ENCODE measurements around the gene FETUB. TPM values are rescaled to one million over a fixed set of nuclear protein-coding genes. Genes with fewer than 3 reads are reported as not detected.

Gene FETUB
- total RNA-seq, 1 donor from 2014 or later, result not detected

DNA sequence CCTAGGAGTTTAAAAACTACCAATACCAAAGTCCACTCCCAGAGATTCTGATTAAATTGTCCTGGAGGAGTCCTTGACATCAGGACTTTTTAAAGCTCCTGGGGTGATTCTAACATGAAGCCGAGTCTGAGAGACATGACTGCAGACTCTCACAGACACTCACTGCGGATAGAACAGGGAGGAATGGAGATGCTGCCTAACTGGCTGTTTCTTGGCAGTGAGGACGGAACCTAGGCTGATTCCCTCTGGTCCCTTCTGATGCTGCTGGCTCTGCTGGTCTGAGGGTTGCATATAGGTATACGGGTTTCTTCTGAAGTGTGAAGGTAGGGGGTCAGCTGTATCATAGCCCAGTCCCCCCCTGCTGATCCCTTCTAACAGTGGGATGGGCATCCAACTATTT, 24.3 kb downstream of the FETUB start:
- no peak overlapping the region for H3K27ac Mint-ChIP-seq
- H3K9me3 Mint-ChIP-seq, result no peaks in the 10 kb centered on the region
- peaks cover 23% of the 10 kb centered on the region for H3K27me3 Mint-ChIP-seq
- TF ChIP-seq CTCF (conservative IDR thresholded peaks at IDR 0.05), result no peak
- H3K36me3 Mint-ChIP-seq, result no peaks in the 10 kb centered on the region
- H3K4me1 Mint-ChIP-seq (ENCODE audit: unreplicated experiment), result peaks cover 11% of the 10 kb centered on the region
- no peak for DNase-seq (ENCODE audit: extremely low spot score, unreplicated experiment)
- no peak overlapping the region for H3K4me3 Mint-ChIP-seq

- DNase-seq (ENCODE audit: extremely low spot score, unreplicated experiment), result no peak
- H3K4me3 Mint-ChIP-seq, result no peak within 1 kb of the TSS
- no peaks in the 10 kb centered on the region for H3K36me3 Mint-ChIP-seq
- TF ChIP-seq CTCF (conservative IDR thresholded peaks at IDR 0.05), result no peak
- peaks cover 26% of the 10 kb centered on the region for H3K27me3 Mint-ChIP-seq
- peaks cover 11% of the 10 kb centered on the region for H3K4me1 Mint-ChIP-seq (ENCODE audit: unreplicated experiment)
- no peaks in the 10 kb centered on the region for H3K9me3 Mint-ChIP-seq
- no peak within 1 kb of the TSS for H3K27ac Mint-ChIP-seq
Observed at GRCh38 chr3:186665625-186666188, 25.5 kb downstream of the FETUB start, which contains the start of gene HRG. HRG (plus strand) TSS chr3:186666014; CDS start chr3:186666032, 18 bp downstream.

- H3K27ac Mint-ChIP-seq, result no peak overlapping the region
- peaks cover 9% of the 10 kb centered on the region for H3K4me1 Mint-ChIP-seq (ENCODE audit: unreplicated experiment)
- peaks cover 26% of the 10 kb centered on the region for H3K27me3 Mint-ChIP-seq
- H3K9me3 Mint-ChIP-seq, result no peaks in the 10 kb centered on the region
- TF ChIP-seq CTCF (conservative IDR thresholded peaks at IDR 0.05), result no peak
- H3K36me3 Mint-ChIP-seq, result no peaks in the 10 kb centered on the region
- no peak for DNase-seq (ENCODE audit: extremely low spot score, unreplicated experiment)
- no peak overlapping the region for H3K4me3 Mint-ChIP-seq
Observed at GRCh38 chr3:186668426-186668825, 28.2 kb downstream of the FETUB start.

GRCh38 chr3:186669378-186670084, 29.3 kb downstream of the FETUB start:
- no peak for DNase-seq (ENCODE audit: extremely low spot score, unreplicated experiment)
- no peak overlapping the region for H3K4me3 Mint-ChIP-seq
- H3K9me3 Mint-ChIP-seq, result no peaks in the 10 kb centered on the region
- no peak overlapping the region for H3K27ac Mint-ChIP-seq
- no peaks in the 10 kb centered on the region for H3K36me3 Mint-ChIP-seq
- TF ChIP-seq CTCF (conservative IDR thresholded peaks at IDR 0.05), result no peak
- H3K27me3 Mint-ChIP-seq, result peaks cover 24% of the 10 kb centered on the region
- H3K4me1 Mint-ChIP-seq (ENCODE audit: unreplicated experiment), result peaks cover 4% of the 10 kb centered on the region

DNA sequence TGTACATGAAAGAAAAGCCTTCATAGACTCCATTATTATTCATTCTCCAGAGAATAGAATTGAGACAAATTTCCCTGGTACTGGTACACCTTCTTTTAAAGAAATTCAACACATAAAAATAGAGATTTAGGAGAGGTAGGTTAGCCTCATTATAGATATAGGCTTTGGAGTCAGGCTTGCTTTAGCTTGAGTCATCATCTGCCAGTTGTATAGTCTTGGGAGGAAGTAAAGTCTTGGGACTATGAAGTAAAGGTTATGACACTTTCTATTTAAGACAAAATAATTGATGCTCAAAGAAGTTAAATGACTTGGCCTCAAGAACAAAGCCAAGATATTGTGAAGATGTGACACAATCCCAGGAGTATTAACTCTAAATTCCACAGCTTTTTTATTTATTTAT, 30.0 kb downstream of the FETUB start:
- H3K36me3 Mint-ChIP-seq, result no peaks in the 10 kb centered on the region
- no peak overlapping the region for H3K4me3 Mint-ChIP-seq
- H3K9me3 Mint-ChIP-seq, result no peaks in the 10 kb centered on the region
- no peak overlapping the region for H3K27ac Mint-ChIP-seq
- no peak for TF ChIP-seq CTCF (conservative IDR thresholded peaks at IDR 0.05)
- DNase-seq (ENCODE audit: extremely low spot score, unreplicated experiment), result no peak
- peaks cover 28% of the 10 kb centered on the region for H3K27me3 Mint-ChIP-seq
- peaks cover 4% of the 10 kb centered on the region for H3K4me1 Mint-ChIP-seq (ENCODE audit: unreplicated experiment)
